Fibroblast of lung (primary cell): ENCODE results near the gene ZNF813. TPM values are rescaled to one million over a fixed set of nuclear protein-coding genes. Genes with fewer than 3 reads are reported as not detected.

Experiments used
- DNase-seq, 2 donors: peaks; one replicate each; pipeline versions ENCODE4 v3.0.0 to v3.0.0-alpha.2; 2010; ENCODE audit warnings: low read depth in 2 of 2
- H2AFZ ChIP-seq: 2 replicates; pipeline ENCODE4 v1.5.1; 2012; ENCODE audit warnings: low read length, control low read depth, inconsistent platforms
- H3K27ac ChIP-seq: 2 replicates; pipeline ENCODE4 v1.5.1; 2011; ENCODE audit warnings: low read length, control low read depth; ENCODE audit not compliant: insufficient read depth
- H3K27me3 ChIP-seq: 2 replicates; pipeline ENCODE4 v1.5.1; 2011; ENCODE audit warnings: mild to moderate bottlenecking, low read length; ENCODE audit not compliant: control insufficient read depth, insufficient read depth
- H3K36me3 ChIP-seq: 2 replicates; pipeline ENCODE4 v1.5.1; 2011; ENCODE audit warnings: low read length; ENCODE audit not compliant: control insufficient read depth, insufficient read depth
- H3K4me1 ChIP-seq: 2 replicates; pipeline ENCODE4 v1.5.1; 2011; ENCODE audit warnings: low read length; ENCODE audit not compliant: control insufficient read depth, insufficient read depth; ENCODE audit errors: extremely low read depth
- H3K4me2 ChIP-seq: 2 replicates; pipeline ENCODE4 v1.5.1; 2011; ENCODE audit warnings: low read length, control low read depth; ENCODE audit not compliant: insufficient read depth; ENCODE audit errors: extremely low read depth
- H3K4me3 ChIP-seq, 4 experiments: fragments of 200-600 bp in 1 of 4; sonication (generic) in 1 of 4; replicated peaks in 1 of 4; 2 replicates each; pipeline ENCODE4 v1.5.1; 2011 to 2016; ENCODE audit warnings: low read length in 4 of 4, low read depth in 3 of 4, mild to moderate bottlenecking in 3 of 4, control low read depth in 2 of 4, inconsistent platforms in 1 of 4, mixed read lengths in 1 of 4; ENCODE audit not compliant: insufficient read depth in 1 of 4; ENCODE audit errors: control extremely low read depth in 1 of 4
- H3K79me2 ChIP-seq: 2 replicates; pipeline ENCODE4 v1.5.1; 2012; ENCODE audit warnings: mild to moderate bottlenecking, low read length, inconsistent platforms; ENCODE audit not compliant: control insufficient read depth, insufficient read depth
- H3K9ac ChIP-seq: 2 replicates; pipeline ENCODE4 v1.5.1; 2011; ENCODE audit warnings: mild to moderate bottlenecking, low read length, control low read depth; ENCODE audit not compliant: insufficient read depth
- H3K9me3 ChIP-seq: 2 replicates; pipeline ENCODE4 v1.5.1; 2012; ENCODE audit warnings: low read depth, low read length; ENCODE audit not compliant: control insufficient read depth, insufficient read depth
- H4K20me1 ChIP-seq: 2 replicates; pipeline ENCODE4 v1.5.1; 2011; ENCODE audit warnings: low read length; ENCODE audit not compliant: control insufficient read depth, insufficient read depth; ENCODE audit errors: extremely low read depth
- CTCF ChIP-seq, 2 donors: IDR thresholded peaks in 1 of 2; conservative IDR thresholded peaks in 1 of 2; 1 replicate in 1 of 2; 2 replicates in 1 of 2; pipeline ENCODE4 v1.5.1; 2011 to 2012; ENCODE audit warnings: low read length in 2 of 2, control low read depth in 1 of 2, inconsistent platforms in 1 of 2, low read depth in 1 of 2, mild to moderate bottlenecking in 1 of 2
- EZH2 ChIP-seq: IDR thresholded peaks from 2 replicates; pipeline ENCODE4 v1.5.1; 2012; ENCODE audit warnings: low read length, control low read depth, mild to moderate bottlenecking; ENCODE audit errors: missing control alignments
- polyA plus RNA-seq, 2 donors: library from polyadenylated mRNA; depleted of rRNA in 1 of 2; stranded (reverse) in 1 of 2; unstranded in 1 of 2; fragments of >200 nt; gene quantifications; 2 replicates each; pipeline ENCODE4 v1.2.1, GENCODE V29; 2011 to 2012; ENCODE audit warnings: missing spikeins in 1 of 2
- total RNA-seq: library from RNA; depleted of rRNA; stranded (reverse); fragments of >200 nt; gene quantifications from 2 replicates; pipeline ENCODE4 v1.2.1, GENCODE V29; 2014

The ZNF813 gene
- total and polyA plus RNA-seq, 2 donors (not counting 1 experiment from before 2014, with no cell fraction given), result 1.8 to 3.6 TPM

DNA sequence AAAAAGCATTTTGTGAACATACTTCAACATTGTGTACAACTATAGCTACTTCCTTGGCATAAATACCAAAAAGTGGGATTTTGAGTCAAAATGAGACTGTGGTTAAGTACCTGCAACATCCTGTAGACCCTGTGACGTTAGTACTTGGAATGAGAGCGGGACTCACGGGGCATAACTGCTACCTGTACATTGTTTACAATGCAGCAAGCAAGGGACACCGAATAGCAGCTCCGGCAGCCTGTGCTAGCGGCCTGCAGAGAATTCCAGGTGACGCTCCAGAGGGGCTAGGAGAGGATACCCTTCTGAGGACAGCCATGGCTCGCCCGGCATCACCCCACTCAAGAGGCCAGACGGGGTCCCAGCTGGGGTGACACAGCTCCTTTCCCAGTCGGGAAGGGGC is 69.6 kb downstream of the ZNF813 start:
- Histone ChIP-seq H2AFZ (peak overlapping the region; percentile 96), H4K20me1 (no peaks in the 10 kb centered on the region), H3K9ac (peak overlapping the region; percentile 74)

DNA sequence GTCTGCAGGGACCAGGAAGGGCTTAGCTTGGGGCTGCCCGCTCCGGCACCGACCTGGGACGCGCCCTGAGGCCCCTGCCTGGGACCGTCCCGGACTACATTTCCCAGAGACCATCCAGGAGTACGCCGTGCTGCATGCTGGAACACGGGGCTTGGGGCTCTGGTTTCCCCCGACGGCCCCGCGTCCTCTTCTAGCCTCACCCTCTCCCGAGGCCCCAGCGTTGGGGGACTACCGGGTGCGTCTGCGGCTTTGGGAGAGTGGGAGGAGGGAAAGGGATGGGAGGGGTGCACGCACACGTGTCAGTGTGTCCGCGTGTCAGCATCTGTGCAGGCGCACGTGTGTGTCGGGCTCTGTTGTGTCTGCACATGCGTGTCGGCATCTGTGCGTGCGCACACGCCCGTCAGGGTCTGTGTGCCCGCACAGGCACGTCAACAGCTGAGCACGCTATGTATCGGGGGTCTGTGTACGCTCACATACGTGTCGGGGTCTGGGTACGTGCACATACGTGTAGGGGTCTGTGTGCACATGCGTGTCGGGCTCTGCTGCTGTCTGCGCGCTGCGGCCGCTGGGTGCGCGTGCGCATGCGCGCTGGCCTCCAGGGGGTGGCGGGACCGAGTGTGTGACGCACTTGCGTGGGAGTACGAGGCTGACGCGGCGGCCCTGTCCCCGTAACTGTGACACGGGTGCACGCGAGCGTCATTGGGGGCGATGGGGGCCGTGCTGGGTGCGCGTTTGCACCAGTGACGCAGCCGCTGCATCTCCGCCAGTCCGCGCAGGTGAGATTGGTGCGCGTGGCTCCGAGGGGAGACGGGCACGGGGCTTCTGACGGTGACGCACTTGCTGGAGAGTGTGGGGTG is 70.2 kb downstream of the ZNF813 start, which contains the start of gene ZNF331:
Gene ZNF331, plus strand, starts transcription at position 625 of the 857 bp plus-strand sequence. CDS start 31,232 bp downstream, outside the sequence.
- H3K36me3 ChIP-seq, result no peaks in the 10 kb centered on the region
- peak within 1 kb of the TSS; percentile 62 for H3K4me2 ChIP-seq
- no peaks in the 10 kb centered on the region for H3K27me3 ChIP-seq
- no peaks in the 10 kb centered on the region for H4K20me1 ChIP-seq
- peak within 1 kb of the TSS; percentile 96 for H2AFZ ChIP-seq
- no peak for TF ChIP-seq EZH2
- TF ChIP-seq CTCF (conservative IDR thresholded peaks at IDR 0.05 in 1 of 2, IDR thresholded peaks at IDR 0.05 in 1 of 2; ENCODE audit: low read depth in 1 of 2, low read length in 2 of 2), result peak in 1 of 2 donors; percentile 35
- H3K9ac ChIP-seq, result peak within 1 kb of the TSS; percentile 74
- peak; percentile 71 for DNase-seq
- no peaks in the 10 kb centered on the region for H3K9me3 ChIP-seq
- peak within 1 kb of the TSS; percentile 56 to 78 (median 74) for H3K4me3 ChIP-seq
- H3K4me1 ChIP-seq, result no peaks in the 10 kb centered on the region
- peaks cover 5% of the 10 kb centered on the region for H3K79me2 ChIP-seq
- H3K27ac ChIP-seq, result peak within 1 kb of the TSS; percentile 88

More for the DNA sequence above, 69.6 kb downstream of the ZNF813 start:
- Histone ChIP-seq H3K27me3 (no peaks in the 10 kb centered on the region), H3K36me3 (no peaks in the 10 kb centered on the region), H3K4me3 (peak overlapping the region; percentile 56 to 78 (median 74)), H3K27ac (peak overlapping the region; percentile 88), H3K4me1 (no peaks in the 10 kb centered on the region), H3K79me2 (peaks cover 5% of the 10 kb centered on the region), H3K9me3 (no peaks in the 10 kb centered on the region), H3K4me2 (no peak overlapping the region)
- no peak for DNase-seq
- TF ChIP-seq CTCF (conservative IDR thresholded peaks at IDR 0.05 in 1 of 2, IDR thresholded peaks at IDR 0.05 in 1 of 2; ENCODE audit: low read depth in 1 of 2, low read length in 2 of 2), result no peak

GRCh38 chr19:53538378-53539109 is 71.0 kb downstream of the ZNF813 start:
- Histone ChIP-seq H3K27ac (peak overlapping the region; percentile 88), H3K4me3 (peak overlapping the region; percentile 56 to 78 (median 74)), H3K79me2 (peaks cover 5% of the 10 kb centered on the region), H3K27me3 (no peaks in the 10 kb centered on the region), H3K9ac (peak overlapping the region; percentile 74), H3K4me2 (peak overlapping the region; percentile 62), H3K9me3 (no peaks in the 10 kb centered on the region), H4K20me1 (no peaks in the 10 kb centered on the region), H3K36me3 (no peaks in the 10 kb centered on the region), H3K4me1 (no peaks in the 10 kb centered on the region), H2AFZ (peak overlapping the region; percentile 96)
- DNase-seq, result no peak
- no peak for TF ChIP-seq EZH2
- no peak for TF ChIP-seq CTCF (conservative IDR thresholded peaks at IDR 0.05 in 1 of 2, IDR thresholded peaks at IDR 0.05 in 1 of 2; ENCODE audit: low read depth in 1 of 2, low read length in 2 of 2)
